Osteoblast (primary cell): ENCODE data around the gene FGF1. TPM values are rescaled to one million over a fixed set of nuclear protein-coding genes. Genes with fewer than 3 reads are reported as not detected.
A peak's percentile ranks its signal among the peaks of the same experiment; 100 is the strongest.

Experiments
- DNase-seq: peaks from one replicate; pipeline ENCODE4 v3.0.0; 2011; ENCODE audit warnings: low spot score, mixed read lengths; ENCODE audit not compliant: insufficient read length; ENCODE audit errors: missing footprints
- H2AFZ ChIP-seq: 2 replicates; pipeline ENCODE4 v1.6.0; 2011; ENCODE audit warnings: mild to moderate bottlenecking, low read length
- H3K27ac ChIP-seq: 2 replicates; pipeline ENCODE4 v1.5.1; 2011; ENCODE audit warnings: mild to moderate bottlenecking, low read depth, low read length, moderate library complexity
- H3K27me3 ChIP-seq: 2 replicates; pipeline ENCODE4 v1.6.0; 2012; ENCODE audit warnings: mild to moderate bottlenecking, control low read depth, inconsistent platforms, low read length, moderate library complexity; ENCODE audit not compliant: insufficient read depth
- H3K36me3 ChIP-seq: 2 replicates; pipeline ENCODE4 v1.5.1; 2011; ENCODE audit warnings: mild to moderate bottlenecking, low read length, control low read depth, moderate library complexity; ENCODE audit not compliant: insufficient read depth
- H3K4me1 ChIP-seq: 2 replicates; pipeline ENCODE4 v1.5.1; 2011; ENCODE audit warnings: mild to moderate bottlenecking, low read length, control low read depth, moderate library complexity; ENCODE audit not compliant: insufficient read depth
- H3K4me2 ChIP-seq: 2 replicates; pipeline ENCODE4 v1.6.0; 2011; ENCODE audit warnings: mild to moderate bottlenecking, low read length; ENCODE audit not compliant: insufficient read depth
- H3K4me3 ChIP-seq: fragments of 200-600 bp; sonication (generic); 3 replicates; pipeline ENCODE4 v1.5.1; 2012; ENCODE audit warnings: mild to moderate bottlenecking, low read length, inconsistent platforms; ENCODE audit not compliant: insufficient read depth
- H3K79me2 ChIP-seq: 2 replicates; pipeline ENCODE4 v1.6.0; 2012; ENCODE audit warnings: mild to moderate bottlenecking, low read length, control low read depth, inconsistent platforms; ENCODE audit not compliant: insufficient read depth
- H3K9me3 ChIP-seq: 2 replicates; pipeline ENCODE4 v1.5.1; 2011; ENCODE audit warnings: low read depth, low read length, control low read depth
- H4K20me1 ChIP-seq: 2 replicates; pipeline ENCODE4 v1.6.0; 2012; ENCODE audit warnings: mild to moderate bottlenecking, low read length, control low read depth; ENCODE audit not compliant: insufficient read depth
- CTCF ChIP-seq: IDR thresholded peaks from 2 replicates; pipeline ENCODE4 v1.5.1; 2011; ENCODE audit warnings: mild to moderate bottlenecking, low read depth, low read length, moderate library complexity; ENCODE audit errors: extremely low read depth
- total RNA-seq: library from RNA; depleted of rRNA; stranded (reverse); fragments of >200 nt; gene quantifications from 2 replicates; pipeline ENCODE4 v1.2.3, GENCODE V29; 2012

FGF1 gene
- total RNA-seq, 1 donor: 4.3 TPM

GRCh38 chr5:142584891-142585290 lies 101.0 kb downstream of the FGF1 start:
- Histone ChIP-seq H3K27me3 (no peaks in the 10 kb centered on the region), H3K9me3 (no peaks in the 10 kb centered on the region), H3K36me3 (no peaks in the 10 kb centered on the region), H3K27ac (peak overlapping the region; percentile 61), H3K79me2 (no peaks in the 10 kb centered on the region), H3K4me3 (no peak overlapping the region), H4K20me1 (no peaks in the 10 kb centered on the region), H2AFZ (no peak overlapping the region), H3K4me1 (peaks cover 9% of the 10 kb centered on the region), H3K4me2 (peak overlapping the region; percentile 52)
- peak; percentile 76 for DNase-seq
- TF ChIP-seq CTCF: no peak

GRCh38 chr5:142578161-142578830 lies 107.6 kb downstream of the FGF1 start:
- H4K20me1 ChIP-seq: no peaks in the 10 kb centered on the region
- H3K27ac ChIP-seq: no peak overlapping the region
- no peak for DNase-seq
- no peaks in the 10 kb centered on the region for H3K27me3 ChIP-seq
- no peaks in the 10 kb centered on the region for H3K9me3 ChIP-seq
- no peaks in the 10 kb centered on the region for H3K4me1 ChIP-seq
- H3K4me3 ChIP-seq: no peak overlapping the region
- H3K79me2 ChIP-seq: no peaks in the 10 kb centered on the region
- no peak for TF ChIP-seq CTCF
- no peaks in the 10 kb centered on the region for H3K36me3 ChIP-seq
- H2AFZ ChIP-seq: peak overlapping the region; percentile 18
- H3K4me2 ChIP-seq: no peak overlapping the region

- Histone ChIP-seq H3K36me3 (no peaks in the 10 kb centered on the region), H3K79me2 (no peaks in the 10 kb centered on the region), H4K20me1 (no peaks in the 10 kb centered on the region), H3K4me1 (no peaks in the 10 kb centered on the region), H3K27me3 (no peaks in the 10 kb centered on the region), H3K4me3 (no peak overlapping the region), H3K4me2 (no peak overlapping the region), H3K27ac (no peak overlapping the region), H3K9me3 (no peaks in the 10 kb centered on the region), H2AFZ (peak overlapping the region; percentile 25)
- DNase-seq: no peak
- TF ChIP-seq CTCF: no peak
Measured at GRCh38 chr5:142576804-142577203, 109.1 kb downstream of the FGF1 start.

GRCh38 chr5:142576303-142576702 lies 109.6 kb downstream of the FGF1 start:
- no peak for DNase-seq
- H3K27me3 ChIP-seq: no peaks in the 10 kb centered on the region
- no peak overlapping the region for H3K4me2 ChIP-seq
- H3K9me3 ChIP-seq: no peaks in the 10 kb centered on the region
- no peak overlapping the region for H3K4me3 ChIP-seq
- TF ChIP-seq CTCF: no peak
- no peak overlapping the region for H3K27ac ChIP-seq
- H3K36me3 ChIP-seq: no peaks in the 10 kb centered on the region
- no peaks in the 10 kb centered on the region for H3K4me1 ChIP-seq
- no peaks in the 10 kb centered on the region for H3K79me2 ChIP-seq
- H4K20me1 ChIP-seq: no peaks in the 10 kb centered on the region
- peak overlapping the region; percentile 25 for H2AFZ ChIP-seq
